Esophagus muscularis mucosa (tissue), 4 donors: Measurements from ENCODE around the gene C1orf159. TPM values are rescaled to one million over a fixed set of nuclear protein-coding genes. Genes with fewer than 3 reads are reported as not detected.
A peak's percentile ranks its signal among the peaks of the same experiment; 100 is the strongest.

ENCODE experiments used
- DNase-seq: peaks from one replicate; pipeline ENCODE4 v3.0.0-alpha.2; 2017; ENCODE audit errors: extremely low spot score
- H3K27ac ChIP-seq, 4 donors: fragments of 200-600 bp; sonication (generic); replicated peaks in 1 of 4; 1 replicate in 3 of 4; 2 replicates in 1 of 4; pipeline ENCODE4 v1.5.1; 2016 to 2019; ENCODE audit warnings: mild to moderate bottlenecking in 1 of 4
- H3K27me3 ChIP-seq, 4 donors: fragments of 200-600 bp; sonication (generic); one replicate each; pipeline versions ENCODE4 v1.5.1 to v1.6.0; 2016 to 2019
- H3K36me3 ChIP-seq, 4 donors: fragments of 200-600 bp; sonication (generic); one replicate each; pipeline ENCODE4 v1.5.1; 2016 to 2019
- H3K4me1 ChIP-seq, 4 donors: fragments of 200-600 bp; sonication (generic); one replicate each; pipeline ENCODE4 v1.5.1; 2016 to 2019
- H3K4me3 ChIP-seq, 4 donors: fragments of 200-600 bp; sonication (generic); 1 replicate in 2 of 4; 2 replicates in 2 of 4; pipeline ENCODE4 v1.5.1; 2016 to 2019; ENCODE audit warnings: mild to moderate bottlenecking in 4 of 4, moderate library complexity in 1 of 4
- H3K9me3 ChIP-seq, 4 donors: fragments of 200-600 bp; sonication (generic); 1 replicate in 3 of 4; 2 replicates in 1 of 4; pipeline ENCODE4 v1.5.1; 2016 to 2019
- EP300 ChIP-seq: sonication (generic); formaldehyde crosslinking; IDR thresholded peaks from one replicate; pipeline ENCODE4 v1.6.1; 2017; ENCODE audit warnings: antibody characterized with exemption
- POLR2A ChIP-seq: fragments of 450-650 bp; IDR thresholded peaks from one replicate; pipeline ENCODE4 v1.6.1; 2017; ENCODE audit warnings: antibody characterized with exemption, moderate library complexity, mild to moderate bottlenecking, low read depth
- POLR2AphosphoS5 ChIP-seq, 2 donors: sonication (generic); formaldehyde crosslinking; IDR thresholded peaks; one replicate each; pipeline ENCODE4 v1.6.1; 2017; ENCODE audit warnings: antibody characterized with exemption in 2 of 2
- WGBS: methylation state at CpG from one replicate; pipeline ENCODE4 v1.1.5; 2018; 5-methylcytosine and 5-hydroxymethylcytosine counted together
- intact Hi-C: fragments of 100-400 bp; cut with DNase I; formaldehyde crosslinking; loops from one replicate; pipeline ENCODE4 v1.15.1; 2023
- total RNA-seq, 4 donors: library from RNA; depleted of rRNA; stranded (reverse); fragments of >200 nt; gene quantifications; one replicate each; pipeline versions ENCODE4 v1.1.0 to v1.2.1, GENCODE V29; 2016
- TF ChIP-seq, protein P1 (sequence below), 3 experiments: fragments of 200-600 bp in 2 of 3; fragments of 450-650 bp in 1 of 3; sonication (generic) in 2 of 3; IDR thresholded peaks; one replicate each; pipeline ENCODE4 v1.5.1; 2017 to 2019; ENCODE audit warnings: antibody characterized with exemption in 3 of 3, mild to moderate bottlenecking in 2 of 3, moderate library complexity in 1 of 3

The C1orf159 gene
- total RNA-seq, 4 donors from 2014 or later, result 4.2 to 11.9 (median 8.5) TPM

DNA sequence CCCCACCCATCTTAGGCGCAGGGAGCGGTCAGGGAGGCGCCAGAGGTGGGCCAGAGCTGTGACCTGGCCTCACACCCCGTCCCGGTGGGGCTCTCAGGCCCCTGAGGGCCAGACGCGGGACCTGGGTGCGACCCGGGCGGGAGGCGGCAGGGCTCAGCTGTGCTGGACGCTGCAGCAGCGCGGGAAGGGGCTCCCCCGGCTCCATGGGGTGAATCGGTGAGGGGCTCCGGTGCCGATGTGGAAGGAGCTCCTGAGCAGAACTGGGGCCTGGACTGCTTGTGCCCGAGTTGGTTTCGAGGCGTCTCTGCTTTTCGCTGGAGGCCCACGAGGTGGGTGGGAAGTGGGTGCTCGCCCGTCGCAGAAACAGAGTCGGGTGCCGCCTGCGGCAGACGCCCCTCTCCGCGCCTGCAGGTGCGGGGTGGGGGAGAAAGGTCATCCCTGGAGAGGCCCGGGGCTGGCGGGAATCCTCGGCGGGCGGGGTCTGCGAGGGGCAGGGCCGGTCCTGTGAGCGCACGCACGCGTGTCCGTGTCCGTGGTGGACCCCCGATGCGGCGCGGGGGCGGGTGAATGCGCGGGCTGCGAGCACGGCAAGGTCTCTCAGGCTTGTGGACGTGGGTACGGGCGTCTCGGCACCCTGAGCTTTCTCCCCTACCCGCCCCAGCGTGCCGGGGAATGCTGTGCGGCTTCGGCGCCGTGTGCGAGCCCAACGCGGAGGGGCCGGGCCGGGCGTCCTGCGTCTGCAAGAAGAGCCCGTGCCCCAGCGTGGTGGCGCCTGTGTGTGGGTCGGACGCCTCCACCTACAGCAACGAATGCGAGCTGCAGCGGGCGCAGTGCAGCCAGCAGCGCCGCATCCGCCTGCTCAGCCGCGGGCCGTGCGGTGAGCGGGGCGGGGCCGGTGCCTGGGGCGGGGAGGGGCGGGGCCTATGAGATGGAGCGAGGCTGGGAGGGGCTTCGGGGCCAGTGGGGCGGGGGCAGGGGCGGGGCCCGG lies 75.6 kb downstream of the C1orf159 start:
- TF ChIP-seq POLR2A (no peak), POLR2AphosphoS5 (IDR thresholded peaks at IDR 0.05) (peak in 1 of 2 donors; percentile 51), EP300 (no peak)
- TF ChIP-seq, protein P1, sequence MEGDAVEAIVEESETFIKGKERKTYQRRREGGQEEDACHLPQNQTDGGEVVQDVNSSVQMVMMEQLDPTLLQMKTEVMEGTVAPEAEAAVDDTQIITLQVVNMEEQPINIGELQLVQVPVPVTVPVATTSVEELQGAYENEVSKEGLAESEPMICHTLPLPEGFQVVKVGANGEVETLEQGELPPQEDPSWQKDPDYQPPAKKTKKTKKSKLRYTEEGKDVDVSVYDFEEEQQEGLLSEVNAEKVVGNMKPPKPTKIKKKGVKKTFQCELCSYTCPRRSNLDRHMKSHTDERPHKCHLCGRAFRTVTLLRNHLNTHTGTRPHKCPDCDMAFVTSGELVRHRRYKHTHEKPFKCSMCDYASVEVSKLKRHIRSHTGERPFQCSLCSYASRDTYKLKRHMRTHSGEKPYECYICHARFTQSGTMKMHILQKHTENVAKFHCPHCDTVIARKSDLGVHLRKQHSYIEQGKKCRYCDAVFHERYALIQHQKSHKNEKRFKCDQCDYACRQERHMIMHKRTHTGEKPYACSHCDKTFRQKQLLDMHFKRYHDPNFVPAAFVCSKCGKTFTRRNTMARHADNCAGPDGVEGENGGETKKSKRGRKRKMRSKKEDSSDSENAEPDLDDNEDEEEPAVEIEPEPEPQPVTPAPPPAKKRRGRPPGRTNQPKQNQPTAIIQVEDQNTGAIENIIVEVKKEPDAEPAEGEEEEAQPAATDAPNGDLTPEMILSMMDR (IDR thresholded peaks at IDR 0.05), result peak in 2 of 3 experiments; percentile 17 to 35
- Histone ChIP-seq H3K4me3 (peak overlapping the region; percentile 54 to 58 (median 56)), H3K9me3 (no peaks in the 10 kb centered on the region), H3K36me3 (peaks cover 0 to 28% (median 19%) of the 10 kb centered on the region in 4 donors), H3K27me3 (peaks cover 0 to 17% (median 0%) of the 10 kb centered on the region in 4 donors), H3K4me1 (peaks cover 13 to 27% (median 21%) of the 10 kb centered on the region in 4 donors), H3K27ac (peak overlapping the region in 1 of 4 donors; percentile 41)
- no peak for DNase-seq
- WGBS, result 5% methylated on average over 4 of the region's 99 CpGs
- intact Hi-C loops, result no loop called here

DNA sequence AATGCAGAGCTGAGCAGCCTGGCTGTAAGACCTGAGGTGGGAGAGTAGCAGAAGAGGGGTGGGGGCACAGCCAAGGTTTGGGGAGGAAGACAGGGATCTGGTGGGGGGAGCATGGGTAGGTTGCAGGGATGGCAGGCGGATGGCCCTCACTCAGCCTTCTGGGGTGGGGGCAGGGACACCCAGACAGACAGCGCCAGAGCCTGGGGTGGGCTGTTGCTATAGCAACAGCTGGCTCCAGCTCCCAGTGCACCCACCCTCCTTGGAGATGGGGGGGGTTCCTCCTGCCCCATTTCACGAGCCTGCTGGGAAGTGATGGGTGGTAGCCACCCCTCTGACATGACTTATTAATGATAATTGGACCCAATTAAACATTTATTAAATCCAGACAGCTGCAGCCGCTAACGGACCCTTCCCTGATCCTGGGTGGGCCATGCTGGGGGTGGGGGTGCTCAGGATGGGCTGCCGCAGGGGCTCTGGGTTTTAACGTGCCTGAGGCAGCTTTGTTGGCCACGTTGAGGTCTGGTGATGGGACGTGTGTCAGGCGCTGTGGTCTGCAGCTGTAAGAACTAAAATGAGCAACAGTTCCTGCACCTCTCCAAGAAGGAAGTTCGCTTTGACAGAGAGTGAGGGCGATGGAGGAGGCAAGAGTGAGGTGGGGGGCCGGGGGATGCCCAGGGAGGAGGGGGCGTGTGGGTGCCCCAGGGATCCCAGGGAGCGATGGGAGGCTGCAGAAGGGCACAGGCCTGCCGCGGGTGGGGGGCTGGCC lies 76.6 kb downstream of the C1orf159 start:
- 58% methylated on average over 17 of the region's 17 CpGs for WGBS
- H3K27me3 ChIP-seq, result peaks cover 0 to 27% (median 3%) of the 10 kb centered on the region in 4 donors
- no peak overlapping the region for H3K27ac ChIP-seq
- DNase-seq, result no peak
- no peaks in the 10 kb centered on the region for H3K9me3 ChIP-seq
- TF ChIP-seq POLR2AphosphoS5 (IDR thresholded peaks at IDR 0.05), result no peak
- no peak for TF ChIP-seq EP300
- no peak for TF ChIP-seq POLR2A
- TF ChIP-seq, protein P1 (IDR thresholded peaks at IDR 0.05), result no peak
- peak overlapping the region in 2 of 4 donors; percentile 54 to 55 for H3K4me3 ChIP-seq
- H3K4me1 ChIP-seq, result peaks cover 16 to 32% (median 23%) of the 10 kb centered on the region in 4 donors
- intact Hi-C loops, result no loop called here
- peaks cover 0 to 20% (median 15%) of the 10 kb centered on the region in 4 donors for H3K36me3 ChIP-seq

DNA sequence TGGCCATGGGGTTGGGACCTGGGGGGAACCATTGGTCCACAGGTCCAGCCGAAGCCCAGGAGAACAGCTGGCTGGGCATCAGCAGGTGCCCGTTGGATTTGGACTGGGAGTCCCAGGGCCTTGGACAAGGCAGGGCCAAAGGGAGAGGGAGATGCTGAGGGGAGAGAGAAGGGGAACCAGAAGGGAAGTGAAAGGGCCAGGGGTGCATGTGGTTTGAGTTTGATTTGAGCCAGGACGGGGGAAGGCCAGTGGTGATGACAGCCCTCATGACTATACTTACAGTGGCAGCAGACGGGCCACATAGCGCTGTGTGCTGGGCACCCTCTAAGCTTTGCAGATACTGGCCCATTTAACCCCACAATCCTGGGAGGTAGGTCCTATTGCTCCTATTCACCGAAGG lies 77.2 kb downstream of the C1orf159 start:
- Histone ChIP-seq H3K36me3 (peaks cover 0 to 13% (median 8%) of the 10 kb centered on the region in 4 donors), H3K4me3 (no peak overlapping the region), H3K27ac (no peak overlapping the region), H3K4me1 (peaks cover 22 to 38% (median 30%) of the 10 kb centered on the region in 4 donors), H3K27me3 (peaks cover 0 to 34% (median 9%) of the 10 kb centered on the region in 4 donors), H3K9me3 (no peaks in the 10 kb centered on the region)
- 78% methylated on average over 5 of the region's 6 CpGs for WGBS
- DNase-seq, result no peak
- TF ChIP-seq, protein P1 (IDR thresholded peaks at IDR 0.05), result no peak
- TF ChIP-seq EP300, result no peak
- no peak for TF ChIP-seq POLR2A
- no peak for TF ChIP-seq POLR2AphosphoS5 (IDR thresholded peaks at IDR 0.05)
- intact Hi-C loops, result no loop called here

DNA sequence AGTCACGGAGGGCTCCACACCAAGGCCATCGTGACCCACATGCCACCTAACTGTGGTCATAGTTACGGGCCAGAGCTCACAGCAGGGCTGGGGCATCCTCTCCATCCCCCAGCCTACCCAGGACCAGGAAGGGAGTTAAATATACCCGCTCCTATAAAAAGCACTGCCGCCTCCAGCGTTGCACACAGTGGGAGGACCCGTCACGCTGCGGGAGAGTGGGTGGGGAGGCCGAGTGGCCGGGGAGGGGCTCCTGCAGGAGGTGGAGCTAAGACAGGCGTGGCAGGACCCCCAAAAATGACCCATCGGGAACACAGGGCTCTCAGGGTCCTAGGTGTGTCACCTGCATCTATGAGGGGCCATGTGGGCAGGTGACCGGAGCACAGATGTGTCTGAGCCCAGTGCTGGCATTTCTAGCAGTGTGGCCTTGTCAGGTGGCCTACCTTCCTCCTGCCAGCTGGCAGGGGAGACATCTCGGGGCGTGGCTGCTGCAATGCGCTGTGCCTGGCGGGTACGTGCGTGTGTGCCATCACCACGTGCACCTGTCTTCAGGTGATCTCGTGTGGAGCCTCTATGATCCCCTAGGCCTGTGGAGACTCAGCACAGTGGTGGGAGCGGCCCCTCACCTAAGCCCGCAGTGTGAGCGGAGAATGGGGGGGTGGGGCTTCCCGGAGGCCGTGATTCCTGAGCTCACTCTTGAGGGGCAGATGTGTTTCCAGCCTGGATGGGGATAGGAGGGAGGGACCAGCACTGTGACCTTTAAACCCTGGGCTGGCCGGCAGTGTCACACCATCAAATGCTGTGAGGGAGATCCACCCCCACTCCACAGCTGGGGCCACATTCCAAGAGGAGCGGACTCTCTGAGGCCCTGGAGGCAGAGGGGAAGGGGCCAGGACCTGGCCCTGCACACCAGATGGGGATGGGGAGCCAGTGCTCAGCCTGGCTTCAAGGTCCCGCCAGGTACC lies 78.2 kb downstream of the C1orf159 start:
- intact Hi-C loops, result no loop called here
- H3K4me3 ChIP-seq, result no peak overlapping the region
- H3K36me3 ChIP-seq, result peaks cover 0 to 6% (median 0%) of the 10 kb centered on the region in 4 donors
- H3K9me3 ChIP-seq, result no peaks in the 10 kb centered on the region
- no peak for DNase-seq
- peaks cover 31 to 48% (median 40%) of the 10 kb centered on the region in 4 donors for H3K4me1 ChIP-seq
- 77% methylated on average over 11 of the region's 30 CpGs for WGBS
- H3K27me3 ChIP-seq, result peaks cover 5 to 44% (median 13%) of the 10 kb centered on the region in 4 donors
- TF ChIP-seq POLR2A (no peak), EP300 (no peak), POLR2AphosphoS5 (IDR thresholded peaks at IDR 0.05) (no peak)
- TF ChIP-seq, protein P1 (IDR thresholded peaks at IDR 0.05), result no peak
- H3K27ac ChIP-seq, result no peak overlapping the region
